ENCODE results near the gene KRTAP4-5. TPM values are rescaled to one million over a fixed set of nuclear protein-coding genes. Genes with fewer than 3 reads are reported as not detected.
A peak's percentile ranks its signal among the peaks of the same experiment; 100 is the strongest.
"Not testable (repeated sequence)": the region's sequence is repeated elsewhere in the genome, so short reads cannot be mapped to it uniquely, and the experiment has no call there.

The KRTAP4-5 gene
- total RNA-seq, 5 donors from 2014 or later (not counting 1 experiment from before 2014, with no cell fraction given) = not detected

GRCh38 chr17:41139865-41140264 lies 9.8 kb downstream of the KRTAP4-5 start:
- POLR2A ChIA-PET; H3K4me3 Mint-ChIP-seq; H3K27me3 ChIP-seq (replicated peaks in 1 of 2; ENCODE audit: control insufficient read depth in 2 of 2, extremely low read depth in 1 of 2, insufficient read depth in 2 of 2, low read length in 1 of 2); H3K36me3 ChIP-seq (ENCODE audit: control insufficient read depth in 2 of 2, extremely low read depth in 1 of 2, insufficient read depth in 1 of 2, low read length in 1 of 2); H3K27ac ChIP-seq (ENCODE audit: low read length); CTCF ChIA-PET; DNase-seq; H3K4me1 ChIP-seq (ENCODE audit: control insufficient read depth in 1 of 2, extremely low read depth in 1 of 2, insufficient read depth in 2 of 2, low read length in 2 of 2); H3K4me1 Mint-ChIP-seq; ATAC-seq (replicated peaks in 1 of 4); H3K27ac Mint-ChIP-seq; H3K9me3 ChIP-seq; H3K27me3 Mint-ChIP-seq: not testable (repeated sequence)
- H3K36me3 Mint-ChIP-seq = peaks cover 12% of the 10 kb centered on the region
- peak overlapping the region in 1 of 2 donors; percentile 3 for H3K4me3 ChIP-seq (ENCODE audit: control insufficient read depth in 1 of 2, extremely low read depth in 1 of 2, low read length in 1 of 2)
- 87% methylated on average over 12 of the region's 12 CpGs for WGBS (ENCODE audit: insufficient coverage)
- peaks cover 27 to 34% (median 28%) of the 10 kb centered on the region in 3 donors for H3K9me3 Mint-ChIP-seq

DNA sequence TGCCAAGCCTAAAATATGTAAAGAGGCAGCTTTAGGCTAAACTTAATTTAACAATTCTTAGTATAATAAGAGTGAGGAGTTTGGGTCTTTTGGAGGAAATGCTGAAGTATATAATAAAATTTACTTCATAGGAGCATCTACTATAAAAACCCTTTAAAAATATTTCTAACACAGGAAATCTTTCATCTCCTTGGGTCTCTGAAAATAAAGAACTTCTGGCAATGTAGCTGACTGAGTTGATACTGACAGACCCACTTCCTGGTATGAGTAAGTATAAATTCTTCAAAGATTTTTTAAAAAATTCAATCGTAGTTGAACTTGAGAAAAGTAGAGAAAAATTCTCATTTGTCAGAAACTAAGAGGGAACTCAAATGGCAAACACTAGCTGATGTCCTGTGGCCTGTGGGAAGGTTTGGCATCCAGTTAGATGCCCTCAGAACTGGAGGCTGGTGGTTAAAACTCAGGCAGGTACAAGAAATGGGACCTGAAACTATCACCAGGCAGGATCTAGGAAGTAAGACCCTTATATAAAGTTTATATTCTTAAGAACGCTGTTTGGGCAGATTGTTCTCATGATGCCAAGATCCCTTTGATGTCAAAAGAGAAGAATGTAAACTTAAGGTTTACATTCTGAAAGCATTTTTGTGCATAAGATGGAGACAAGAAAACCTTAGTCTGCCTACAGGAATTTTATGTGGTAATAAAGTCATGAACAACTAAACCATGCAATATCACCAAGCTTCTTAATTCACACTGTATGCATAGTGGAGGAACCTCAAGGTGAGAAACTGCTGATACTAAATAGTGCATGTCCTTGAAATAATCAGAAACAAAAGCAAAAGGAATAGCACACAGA lies 15.5 kb downstream of the KRTAP4-5 start:
- ChIA-PET POLR2A (interaction anchor here in 1 of 2 donors (1.0 kb wide), 1 partner anchor 554 kb away, joined by 3 read pairs; no protein-coding TSS in a partner anchor), CTCF (interaction anchor here in 1 of 2 donors (1.0 kb wide), 1 partner anchor 10 kb away, joined by 3 read pairs; the partner anchor contains the start of gene KRTAP4-12)
- Mint-ChIP-seq H3K27me3 (no peaks in the 10 kb centered on the region), H3K27ac (peak overlapping the region; percentile 54 to 69), H3K9me3 (peaks cover 4 to 6% (median 5%) of the 10 kb centered on the region in 3 donors), H3K4me3 (peak overlapping the region in 1 of 3 donors; percentile 45), H3K36me3 (peaks cover 3% of the 10 kb centered on the region), H3K4me1 (peaks cover 3 to 46% (median 25%) of the 10 kb centered on the region in 3 donors)
- WGBS (ENCODE audit: insufficient coverage) = no CpG with 5 or more reads among the region's 2 CpGs
- no peaks in the 10 kb centered on the region for H3K9me3 ChIP-seq
- no peak overlapping the region for H3K4me3 ChIP-seq (ENCODE audit: control insufficient read depth in 1 of 2, extremely low read depth in 1 of 2, low read length in 1 of 2)
- peak overlapping the region; percentile 40 for H3K27ac ChIP-seq (ENCODE audit: low read length)
- H3K27me3 ChIP-seq (replicated peaks in 1 of 2; ENCODE audit: control insufficient read depth in 2 of 2, extremely low read depth in 1 of 2, insufficient read depth in 2 of 2, low read length in 1 of 2) = no peaks in the 10 kb centered on the region
- peaks cover 5 to 14% of the 10 kb centered on the region in 2 experiments for H3K4me1 ChIP-seq (ENCODE audit: control insufficient read depth in 1 of 2, extremely low read depth in 1 of 2, insufficient read depth in 2 of 2, low read length in 2 of 2)
- DNase-seq (peak in 1 of 35 experiments; percentile 21), ATAC-seq (replicated peaks in 1 of 4) (peak in 2 of 4 experiments; percentile 58 to 79)
- no peaks in the 10 kb centered on the region for H3K36me3 ChIP-seq (ENCODE audit: control insufficient read depth in 2 of 2, extremely low read depth in 1 of 2, insufficient read depth in 1 of 2, low read length in 1 of 2)

DNA sequence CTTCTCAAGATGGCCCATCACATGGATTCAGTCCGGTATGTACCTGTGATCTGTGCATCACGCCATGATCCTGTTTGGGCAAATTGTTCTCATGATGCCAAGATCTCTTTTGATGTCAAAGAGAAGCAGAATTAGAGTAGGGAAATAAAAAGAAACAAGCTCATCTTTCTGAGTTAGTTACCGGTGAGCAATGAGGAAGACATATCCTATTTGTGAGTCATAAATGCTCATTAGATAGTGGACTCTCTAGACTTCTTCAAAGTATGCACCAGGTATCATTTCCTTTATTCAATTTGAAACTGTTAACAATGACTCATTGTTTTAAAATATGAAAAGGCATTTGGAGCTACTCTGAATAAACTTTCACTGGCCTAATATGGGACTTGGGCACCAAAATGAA lies 17.6 kb downstream of the KRTAP4-5 start:
- no peak overlapping the region for H3K27ac Mint-ChIP-seq

DNA sequence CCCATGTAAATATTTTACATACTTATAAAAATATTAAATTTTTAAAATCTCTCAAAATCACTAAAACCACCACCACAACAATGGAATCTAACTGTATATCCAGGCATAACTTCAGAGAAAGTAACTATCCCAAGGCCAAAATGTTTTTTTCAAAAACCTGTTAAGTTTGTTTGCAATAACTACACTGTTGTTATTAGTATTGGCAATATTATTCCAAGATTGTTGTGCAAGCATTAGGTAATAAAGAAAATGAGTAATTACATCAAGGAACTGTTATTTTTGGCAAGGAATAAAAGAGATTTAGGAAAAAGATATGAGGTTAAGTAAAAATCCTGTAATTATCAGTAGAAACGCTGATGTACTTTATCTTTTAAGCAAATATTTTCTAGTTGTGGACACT lies 22.3 kb downstream of the KRTAP4-5 start:
- ATAC-seq (replicated peaks in 1 of 4) (no peak), DNase-seq (no peak)
- CTCF ChIA-PET = no interaction called here
- H3K36me3 ChIP-seq (ENCODE audit: control insufficient read depth in 2 of 2, extremely low read depth in 1 of 2, insufficient read depth in 1 of 2, low read length in 1 of 2) = no peaks in the 10 kb centered on the region
- H3K36me3 Mint-ChIP-seq = no peaks in the 10 kb centered on the region
- no peak overlapping the region for H3K27ac Mint-ChIP-seq
- no peaks in the 10 kb centered on the region for H3K27me3 Mint-ChIP-seq
- no peaks in the 10 kb centered on the region for H3K27me3 ChIP-seq (replicated peaks in 1 of 2; ENCODE audit: control insufficient read depth in 2 of 2, extremely low read depth in 1 of 2, insufficient read depth in 2 of 2, low read length in 1 of 2)
- POLR2A ChIA-PET = no interaction called here
- peaks cover 13 to 21% of the 10 kb centered on the region in 2 experiments for H3K4me1 ChIP-seq (ENCODE audit: control insufficient read depth in 1 of 2, extremely low read depth in 1 of 2, insufficient read depth in 2 of 2, low read length in 2 of 2)
- H3K27ac ChIP-seq (ENCODE audit: low read length) = no peak overlapping the region
- H3K9me3 ChIP-seq = no peaks in the 10 kb centered on the region
- peaks cover 0 to under 1% (median 0%) of the 10 kb centered on the region in 3 donors for H3K9me3 Mint-ChIP-seq
- no peak overlapping the region for H3K4me3 ChIP-seq (ENCODE audit: control insufficient read depth in 1 of 2, extremely low read depth in 1 of 2, low read length in 1 of 2)
- H3K4me3 Mint-ChIP-seq = no peak overlapping the region
- no CpG with 5 or more reads among the region's 1 CpG for WGBS (ENCODE audit: insufficient coverage)
- H3K4me1 Mint-ChIP-seq = peaks cover 32 to 72% (median 64%) of the 10 kb centered on the region in 3 donors

More for the DNA sequence above, 17.6 kb downstream of the KRTAP4-5 start:
- H3K9me3 Mint-ChIP-seq = peaks cover 0 to 2% (median 1%) of the 10 kb centered on the region in 3 donors
- POLR2A ChIA-PET = interaction anchor here in 1 of 2 donors (0.6 kb wide), 1 partner anchor 9 kb away, joined by 3 read pairs; no protein-coding TSS in a partner anchor
- H3K36me3 Mint-ChIP-seq = no peaks in the 10 kb centered on the region
- ATAC-seq (replicated peaks in 1 of 4) (no peak), DNase-seq (no peak)
- no peaks in the 10 kb centered on the region for H3K9me3 ChIP-seq
- no peaks in the 10 kb centered on the region for H3K36me3 ChIP-seq (ENCODE audit: control insufficient read depth in 2 of 2, extremely low read depth in 1 of 2, insufficient read depth in 1 of 2, low read length in 1 of 2)
- no peak overlapping the region for H3K4me3 Mint-ChIP-seq
- no peak overlapping the region for H3K4me3 ChIP-seq (ENCODE audit: control insufficient read depth in 1 of 2, extremely low read depth in 1 of 2, low read length in 1 of 2)
- peaks cover 3 to 50% (median 34%) of the 10 kb centered on the region in 3 donors for H3K4me1 Mint-ChIP-seq
- no CpG with 5 or more reads among the region's 3 CpGs for WGBS (ENCODE audit: insufficient coverage)
- no peak overlapping the region for H3K27ac ChIP-seq (ENCODE audit: low read length)
- H3K4me1 ChIP-seq (ENCODE audit: control insufficient read depth in 1 of 2, extremely low read depth in 1 of 2, insufficient read depth in 2 of 2, low read length in 2 of 2) = peaks cover 5 to 14% of the 10 kb centered on the region in 2 experiments
- H3K27me3 Mint-ChIP-seq = no peaks in the 10 kb centered on the region
- CTCF ChIA-PET = no interaction called here
- H3K27me3 ChIP-seq (replicated peaks in 1 of 2; ENCODE audit: control insufficient read depth in 2 of 2, extremely low read depth in 1 of 2, insufficient read depth in 2 of 2, low read length in 1 of 2) = no peaks in the 10 kb centered on the region

DNA sequence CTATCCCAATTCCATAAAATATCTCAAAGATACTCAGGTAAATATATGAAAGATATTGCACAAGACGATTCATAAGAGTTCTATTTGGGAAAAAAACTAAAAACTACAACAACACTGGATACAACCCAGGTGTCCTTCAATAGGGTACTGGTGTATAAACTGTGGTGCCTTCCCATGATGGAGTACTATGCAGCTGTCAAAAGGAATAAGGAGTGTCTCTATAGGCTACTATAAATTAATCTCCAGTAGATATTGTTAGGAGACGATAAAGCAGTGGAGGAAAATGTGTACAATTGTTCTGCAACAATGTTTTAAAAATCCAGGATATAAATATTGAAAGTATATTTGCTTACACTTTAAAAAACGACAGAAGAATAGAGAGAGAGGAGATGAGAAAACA lies 23.2 kb downstream of the KRTAP4-5 start:
- peaks cover 13 to 21% of the 10 kb centered on the region in 2 experiments for H3K4me1 ChIP-seq (ENCODE audit: control insufficient read depth in 1 of 2, extremely low read depth in 1 of 2, insufficient read depth in 2 of 2, low read length in 2 of 2)
- no peaks in the 10 kb centered on the region for H3K27me3 Mint-ChIP-seq
- no peak overlapping the region for H3K27ac ChIP-seq (ENCODE audit: low read length)
- H3K9me3 Mint-ChIP-seq = peaks cover 0 to 3% (median 0%) of the 10 kb centered on the region in 3 donors
- H3K36me3 Mint-ChIP-seq = no peaks in the 10 kb centered on the region
- CTCF ChIA-PET = no interaction called here
- peak overlapping the region in 1 of 3 donors; percentile 51 for H3K4me3 Mint-ChIP-seq
- no peaks in the 10 kb centered on the region for H3K36me3 ChIP-seq (ENCODE audit: control insufficient read depth in 2 of 2, extremely low read depth in 1 of 2, insufficient read depth in 1 of 2, low read length in 1 of 2)
- ATAC-seq (replicated peaks in 1 of 4) (no peak), DNase-seq (no peak)
- no peaks in the 10 kb centered on the region for H3K9me3 ChIP-seq
- POLR2A ChIA-PET = no interaction called here
- H3K4me1 Mint-ChIP-seq = peaks cover 32 to 65% (median 61%) of the 10 kb centered on the region in 3 donors
- H3K4me3 ChIP-seq (ENCODE audit: control insufficient read depth in 1 of 2, extremely low read depth in 1 of 2, low read length in 1 of 2) = no peak overlapping the region
- peak overlapping the region in 1 of 2 donors; percentile 23 for H3K27ac Mint-ChIP-seq
- no CpG with 5 or more reads among the region's 3 CpGs for WGBS (ENCODE audit: insufficient coverage)
- H3K27me3 ChIP-seq (replicated peaks in 1 of 2; ENCODE audit: control insufficient read depth in 2 of 2, extremely low read depth in 1 of 2, insufficient read depth in 2 of 2, low read length in 1 of 2) = no peaks in the 10 kb centered on the region

- Histone ChIP-seq H3K27me3 (replicated peaks in 1 of 2; ENCODE audit: control insufficient read depth in 2 of 2, extremely low read depth in 1 of 2, insufficient read depth in 2 of 2, low read length in 1 of 2) (no peaks in the 10 kb centered on the region), H3K9me3 (no peaks in the 10 kb centered on the region), H3K36me3 (ENCODE audit: control insufficient read depth in 2 of 2, extremely low read depth in 1 of 2, insufficient read depth in 1 of 2, low read length in 1 of 2) (no peaks in the 10 kb centered on the region), H3K4me1 (ENCODE audit: control insufficient read depth in 1 of 2, extremely low read depth in 1 of 2, insufficient read depth in 2 of 2, low read length in 2 of 2) (peaks cover 17 to 24% of the 10 kb centered on the region in 2 experiments), H3K4me3 (ENCODE audit: control insufficient read depth in 1 of 2, extremely low read depth in 1 of 2, low read length in 1 of 2) (no peak overlapping the region), H3K27ac (ENCODE audit: low read length) (no peak overlapping the region)
- ChIA-PET POLR2A (no interaction called here), CTCF (interaction anchor here in 1 of 2 donors (1.1 kb wide), 1 partner anchor 8 kb away, joined by 3 read pairs; no protein-coding TSS in a partner anchor)
- no peak overlapping the region for H3K27ac Mint-ChIP-seq
- ATAC-seq (replicated peaks in 1 of 4) (no peak), DNase-seq (no peak)
- no peaks in the 10 kb centered on the region for H3K36me3 Mint-ChIP-seq
- H3K4me3 Mint-ChIP-seq = peak overlapping the region in 1 of 3 donors; percentile 76
- peaks cover 40 to 65% (median 64%) of the 10 kb centered on the region in 3 donors for H3K4me1 Mint-ChIP-seq
- no peaks in the 10 kb centered on the region for H3K27me3 Mint-ChIP-seq
- WGBS (ENCODE audit: insufficient coverage) = no CpG with 5 or more reads among the region's 2 CpGs
- peaks cover 0 to 3% (median 0%) of the 10 kb centered on the region in 3 donors for H3K9me3 Mint-ChIP-seq
Observed at GRCh38 chr17:41125064-41125463, 24.6 kb downstream of the KRTAP4-5 start.

Data from T-cell (primary cell).